Subcutaneous adipose tissue (tissue), 4 donors: Measurements from ENCODE around the gene TTC9C. TPM values are rescaled to one million over a fixed set of nuclear protein-coding genes. Genes with fewer than 3 reads are reported as not detected.

Experiments
- total RNA-seq, 4 donors: library from RNA; depleted of rRNA; stranded (reverse); fragments of >200 nt; gene quantifications; one replicate each; pipeline ENCODE4 v1.1.0, GENCODE V29; 2016
- TF ChIP-seq, protein P1 (sequence below): fragments of 450-650 bp; IDR thresholded peaks from one replicate; pipeline ENCODE4 v1.5.1; 2016; ENCODE audit warnings: low read depth, mild to moderate bottlenecking, control low read depth, antibody characterized with exemption, moderate library complexity

Gene TTC9C
- total RNA-seq, 4 donors from 2014 or later = 17.5 to 57.4 (median 20.3) TPM

DNA sequence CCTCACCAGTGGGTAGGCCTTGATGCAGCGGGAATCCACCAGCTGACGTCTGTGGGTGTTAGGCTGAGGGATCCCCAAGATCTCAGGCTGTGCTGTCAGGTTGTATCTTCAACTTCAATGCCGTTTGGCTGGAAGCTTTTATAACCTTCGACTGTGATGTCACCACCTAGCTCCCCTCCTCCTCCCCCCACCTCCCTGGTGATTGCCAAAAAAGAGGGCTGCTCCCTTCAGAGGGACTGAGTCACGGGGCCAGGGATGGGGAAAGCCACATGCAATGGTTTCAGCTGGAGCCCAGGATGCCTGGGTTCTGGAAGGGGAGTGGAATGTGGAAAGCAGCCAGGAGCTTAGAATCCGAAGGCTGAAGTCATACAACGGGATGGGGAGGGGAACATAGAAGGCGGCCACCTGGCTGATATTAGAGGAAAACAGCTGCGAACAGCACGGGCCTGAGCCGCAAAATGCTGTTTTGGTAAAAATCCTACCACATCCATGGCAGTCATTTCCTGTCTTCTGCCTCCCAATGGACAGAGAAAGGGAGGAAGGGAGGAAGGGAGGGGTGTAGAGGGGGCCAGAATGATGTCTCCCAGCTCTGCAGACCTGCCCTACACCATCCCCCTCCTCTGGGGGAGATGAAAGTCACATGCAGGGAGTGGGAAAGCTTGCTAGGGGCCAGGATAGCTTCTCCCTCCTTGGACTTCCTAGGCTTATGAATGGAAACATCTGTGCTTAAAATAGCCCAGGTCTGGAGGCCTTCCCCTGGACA, 38.7 kb upstream of the TTC9C start, which contains the start of gene LRRN4CL:
Gene LRRN4CL, minus strand, starts transcription at position 110 of the 763 bp plus-strand sequence. CDS start 1,022 bp downstream, outside the sequence.
- TF ChIP-seq, protein P1, sequence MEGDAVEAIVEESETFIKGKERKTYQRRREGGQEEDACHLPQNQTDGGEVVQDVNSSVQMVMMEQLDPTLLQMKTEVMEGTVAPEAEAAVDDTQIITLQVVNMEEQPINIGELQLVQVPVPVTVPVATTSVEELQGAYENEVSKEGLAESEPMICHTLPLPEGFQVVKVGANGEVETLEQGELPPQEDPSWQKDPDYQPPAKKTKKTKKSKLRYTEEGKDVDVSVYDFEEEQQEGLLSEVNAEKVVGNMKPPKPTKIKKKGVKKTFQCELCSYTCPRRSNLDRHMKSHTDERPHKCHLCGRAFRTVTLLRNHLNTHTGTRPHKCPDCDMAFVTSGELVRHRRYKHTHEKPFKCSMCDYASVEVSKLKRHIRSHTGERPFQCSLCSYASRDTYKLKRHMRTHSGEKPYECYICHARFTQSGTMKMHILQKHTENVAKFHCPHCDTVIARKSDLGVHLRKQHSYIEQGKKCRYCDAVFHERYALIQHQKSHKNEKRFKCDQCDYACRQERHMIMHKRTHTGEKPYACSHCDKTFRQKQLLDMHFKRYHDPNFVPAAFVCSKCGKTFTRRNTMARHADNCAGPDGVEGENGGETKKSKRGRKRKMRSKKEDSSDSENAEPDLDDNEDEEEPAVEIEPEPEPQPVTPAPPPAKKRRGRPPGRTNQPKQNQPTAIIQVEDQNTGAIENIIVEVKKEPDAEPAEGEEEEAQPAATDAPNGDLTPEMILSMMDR = no peak

DNA sequence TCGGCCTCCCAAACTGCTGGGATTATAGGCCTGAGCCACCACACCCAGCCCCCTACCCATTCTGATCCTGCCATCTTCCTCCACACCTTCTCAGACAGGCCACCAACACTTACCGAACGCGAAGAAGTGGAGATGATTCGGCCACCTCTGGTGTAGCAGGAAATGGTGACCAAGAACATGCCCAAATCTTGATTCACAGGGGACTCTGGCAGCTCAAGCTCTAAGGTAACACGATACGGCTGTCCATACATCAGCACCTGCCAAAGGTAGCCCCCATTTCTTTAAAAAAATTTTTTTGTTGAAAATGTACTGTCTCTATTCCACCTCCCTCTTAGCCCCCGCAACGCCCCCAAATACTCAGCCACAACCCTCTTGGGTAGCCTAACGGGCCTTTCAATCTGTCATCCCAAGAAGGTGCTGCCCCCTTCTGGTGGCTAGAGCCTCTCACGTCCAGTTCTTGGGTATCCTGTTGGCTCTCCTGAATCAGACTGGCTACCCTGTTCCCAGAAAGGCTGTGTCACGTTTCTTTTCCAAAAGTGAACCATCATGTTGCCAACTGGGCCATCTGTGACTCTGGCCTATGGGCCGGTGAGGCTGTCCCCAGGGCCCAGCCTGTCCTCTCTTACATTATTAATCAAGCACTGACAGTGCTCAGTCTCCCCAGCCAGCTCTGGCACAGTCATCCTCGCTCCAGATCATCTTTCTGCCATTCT, 33.7 kb upstream of the TTC9C start:
- TF ChIP-seq, protein P1 = no peak

DNA sequence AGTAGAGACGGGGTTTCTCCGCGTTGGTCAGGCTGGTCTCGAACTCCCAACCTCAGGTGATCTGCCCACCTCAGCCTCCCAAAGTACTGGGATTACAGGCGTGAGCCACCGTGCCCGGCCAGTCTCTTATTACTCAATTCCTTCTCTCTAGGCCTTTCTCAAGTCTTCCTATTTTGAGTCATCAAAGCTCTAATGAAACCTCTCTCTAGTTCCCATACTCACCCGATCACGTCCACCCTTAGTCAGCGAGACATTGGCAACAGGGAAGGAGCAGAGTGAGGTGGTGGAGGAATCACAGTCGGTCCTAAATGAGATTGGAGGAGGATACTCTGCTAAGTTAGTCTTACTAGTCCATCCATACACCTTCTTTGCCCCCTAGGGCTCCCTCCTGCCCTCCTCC, 26.0 kb upstream of the TTC9C start:
- TF ChIP-seq, protein P1 = no peak

DNA sequence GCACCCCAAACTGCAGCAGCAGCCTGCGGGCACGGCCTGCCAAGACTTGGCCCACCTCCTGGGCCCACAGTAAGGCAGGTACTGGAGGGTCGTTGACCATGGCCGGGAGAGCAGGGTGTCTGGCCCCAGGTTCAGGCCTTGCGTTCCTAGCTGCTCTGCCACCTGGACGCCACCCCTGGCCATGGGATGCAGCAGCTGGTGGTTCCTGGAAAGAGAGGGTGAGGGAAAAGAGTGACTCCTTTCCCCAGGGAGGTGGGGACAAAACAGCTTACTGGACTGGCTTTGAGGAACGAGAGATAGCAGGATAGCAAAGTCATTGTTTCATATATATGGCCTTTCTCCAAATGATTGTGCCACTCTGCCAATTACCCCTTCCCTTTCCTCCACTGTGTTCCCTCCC, 22.9 kb upstream of the TTC9C start:
- TF ChIP-seq, protein P1 = no peak

DNA sequence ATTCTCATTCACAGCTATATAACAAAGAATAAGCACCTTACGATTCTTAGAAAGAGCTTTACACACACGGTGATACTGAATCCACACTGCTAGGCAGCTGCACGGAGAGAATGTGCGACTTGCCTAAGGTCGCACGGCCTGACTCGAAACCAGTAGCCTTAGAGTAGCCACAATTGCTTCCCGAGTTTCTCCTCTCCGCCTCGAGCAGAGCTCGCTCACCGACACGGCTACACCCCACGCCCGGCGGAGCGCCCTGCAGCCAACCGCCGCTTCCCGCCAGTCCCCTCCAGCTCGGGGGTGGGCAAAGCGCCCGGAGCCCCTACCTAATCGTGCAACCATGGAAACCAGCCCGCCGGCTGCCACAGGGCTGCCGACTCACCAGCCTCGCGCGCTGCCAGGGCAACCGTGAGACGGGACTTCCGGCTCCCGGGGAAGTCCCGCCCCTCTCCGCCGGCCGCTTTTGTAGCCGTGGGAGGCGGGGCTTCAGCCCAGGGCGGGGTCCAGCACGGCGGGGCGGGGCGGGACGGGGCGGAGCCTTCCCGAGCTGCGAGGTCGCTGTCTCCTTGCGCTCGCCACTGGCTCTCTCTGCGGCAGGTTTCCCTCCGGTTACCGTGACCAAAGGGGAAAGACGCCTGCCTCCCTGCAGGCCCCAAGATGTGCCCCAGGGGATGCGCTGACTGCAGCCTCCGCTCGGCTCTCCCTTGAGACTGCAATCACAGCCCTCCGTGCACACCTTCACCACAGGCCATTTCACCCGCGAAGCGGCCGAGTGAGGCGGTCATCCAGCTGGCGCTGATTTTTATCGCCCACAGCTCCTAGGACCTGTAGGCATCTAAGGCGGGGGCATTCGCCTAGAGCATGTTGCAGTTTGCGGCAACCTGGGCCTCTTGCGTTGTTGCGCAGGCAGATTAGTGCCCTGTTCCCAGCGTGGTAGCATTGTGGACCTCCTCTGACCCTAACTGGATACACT, 22.1 kb upstream of the TTC9C start:
- TF ChIP-seq, protein P1 = no peak

DNA sequence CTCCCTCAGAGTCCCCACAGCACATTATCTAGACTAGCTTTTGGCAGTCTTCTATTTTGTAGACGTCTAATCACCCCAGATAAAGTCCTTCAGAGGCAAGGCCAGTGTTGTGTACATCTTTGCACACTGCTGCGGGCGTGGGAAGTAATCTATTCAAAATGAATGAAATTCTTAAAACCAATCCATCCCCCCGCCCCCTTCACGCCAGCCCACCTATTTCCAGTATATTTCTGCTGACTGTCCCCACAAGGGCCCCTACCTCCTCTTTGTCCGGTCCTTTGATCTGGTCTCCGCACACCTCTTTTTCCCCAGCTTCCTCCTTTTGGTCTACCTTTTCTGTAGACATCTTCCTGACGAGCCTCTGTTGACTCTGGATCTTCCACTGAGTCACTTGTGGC, 21.4 kb upstream of the TTC9C start:
- TF ChIP-seq, protein P1 = no peak
